Right atrium auricular region (tissue), 2 donors: ENCODE data around the gene DDX55. TPM values are rescaled to one million over a fixed set of nuclear protein-coding genes. Genes with fewer than 3 reads are reported as not detected.
"Not testable (repeated sequence)": the region's sequence is repeated elsewhere in the genome, so short reads cannot be mapped to it uniquely, and the experiment has no call there.

Source experiments
- DNase-seq: peaks from one replicate; pipeline ENCODE4 v3.0.0-alpha.2; 2019; ENCODE audit warnings: low spot score
- H3K27ac ChIP-seq, 2 donors: fragments of 200-600 bp; sonication (generic); 1 replicate in 1 of 2; 2 replicates in 1 of 2; pipeline ENCODE4 v1.5.1; 2016 to 2019
- H3K27me3 ChIP-seq, 2 donors: fragments of 200-600 bp; sonication (generic); one replicate each; pipeline versions ENCODE4 v1.5.1 to v1.6.0; 2017 to 2019
- H3K36me3 ChIP-seq: fragments of 200-600 bp; sonication (generic); one replicate; pipeline ENCODE4 v1.5.1; 2016
- H3K4me1 ChIP-seq, 2 donors: fragments of 200-600 bp; sonication (generic); one replicate each; pipeline versions ENCODE4 v1.5.1 to v1.6.0; 2017 to 2019
- H3K4me3 ChIP-seq, 2 donors: fragments of 200-600 bp; sonication (generic); 1 replicate in 1 of 2; 2 replicates in 1 of 2; pipeline ENCODE4 v1.5.1; 2017 to 2019; ENCODE audit warnings: mild to moderate bottlenecking in 1 of 2, moderate library complexity in 1 of 2
- H3K9me3 ChIP-seq, 2 donors: fragments of 200-600 bp; sonication (generic); one replicate each; pipeline ENCODE4 v1.5.1; 2019
- total RNA-seq, 2 donors: library from RNA; depleted of rRNA; stranded (reverse); fragments of >200 nt; gene quantifications; one replicate each; pipeline ENCODE4 v1.1.0, GENCODE V29; 2016
- TF ChIP-seq, protein P1 (sequence below), 2 donors: fragments of 200-600 bp; sonication (generic); IDR thresholded peaks; one replicate each; pipeline ENCODE4 v1.5.1; 2019; ENCODE audit warnings: antibody characterized with exemption in 2 of 2

The DDX55 gene
- total RNA-seq, 2 donors from 2014 or later, result 7.2 to 7.5 TPM

DNA sequence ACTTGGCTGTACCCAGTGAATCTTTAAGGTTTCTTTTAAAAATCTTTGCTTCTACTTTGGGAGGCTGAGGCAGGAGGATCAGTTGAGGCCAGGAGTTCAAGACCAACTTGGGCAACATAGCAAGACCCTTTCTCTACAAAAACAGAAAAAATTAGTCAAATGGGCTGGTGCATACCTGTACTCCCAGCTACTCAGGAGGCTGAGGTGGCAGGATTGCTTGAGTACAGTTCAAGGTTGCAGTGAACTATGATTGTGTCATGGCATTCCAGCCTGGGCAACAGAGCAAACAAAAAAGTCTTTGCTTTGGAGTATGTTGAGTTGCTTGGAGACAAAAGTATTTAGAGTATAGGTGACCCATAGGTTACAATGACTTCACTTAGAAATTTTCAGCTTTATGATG is 6.2 kb upstream of the DDX55 start:
- no peak overlapping the region for H3K4me3 ChIP-seq
- peaks cover 0 to 1% of the 10 kb centered on the region in 2 donors for H3K4me1 ChIP-seq
- no peaks in the 10 kb centered on the region for H3K27me3 ChIP-seq
- no peak for DNase-seq
- TF ChIP-seq, protein P1, sequence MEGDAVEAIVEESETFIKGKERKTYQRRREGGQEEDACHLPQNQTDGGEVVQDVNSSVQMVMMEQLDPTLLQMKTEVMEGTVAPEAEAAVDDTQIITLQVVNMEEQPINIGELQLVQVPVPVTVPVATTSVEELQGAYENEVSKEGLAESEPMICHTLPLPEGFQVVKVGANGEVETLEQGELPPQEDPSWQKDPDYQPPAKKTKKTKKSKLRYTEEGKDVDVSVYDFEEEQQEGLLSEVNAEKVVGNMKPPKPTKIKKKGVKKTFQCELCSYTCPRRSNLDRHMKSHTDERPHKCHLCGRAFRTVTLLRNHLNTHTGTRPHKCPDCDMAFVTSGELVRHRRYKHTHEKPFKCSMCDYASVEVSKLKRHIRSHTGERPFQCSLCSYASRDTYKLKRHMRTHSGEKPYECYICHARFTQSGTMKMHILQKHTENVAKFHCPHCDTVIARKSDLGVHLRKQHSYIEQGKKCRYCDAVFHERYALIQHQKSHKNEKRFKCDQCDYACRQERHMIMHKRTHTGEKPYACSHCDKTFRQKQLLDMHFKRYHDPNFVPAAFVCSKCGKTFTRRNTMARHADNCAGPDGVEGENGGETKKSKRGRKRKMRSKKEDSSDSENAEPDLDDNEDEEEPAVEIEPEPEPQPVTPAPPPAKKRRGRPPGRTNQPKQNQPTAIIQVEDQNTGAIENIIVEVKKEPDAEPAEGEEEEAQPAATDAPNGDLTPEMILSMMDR (IDR thresholded peaks at IDR 0.05), result no peak
- H3K27ac ChIP-seq, result no peak overlapping the region
- peaks cover 79% of the 10 kb centered on the region for H3K36me3 ChIP-seq
- no peaks in the 10 kb centered on the region for H3K9me3 ChIP-seq

DNA sequence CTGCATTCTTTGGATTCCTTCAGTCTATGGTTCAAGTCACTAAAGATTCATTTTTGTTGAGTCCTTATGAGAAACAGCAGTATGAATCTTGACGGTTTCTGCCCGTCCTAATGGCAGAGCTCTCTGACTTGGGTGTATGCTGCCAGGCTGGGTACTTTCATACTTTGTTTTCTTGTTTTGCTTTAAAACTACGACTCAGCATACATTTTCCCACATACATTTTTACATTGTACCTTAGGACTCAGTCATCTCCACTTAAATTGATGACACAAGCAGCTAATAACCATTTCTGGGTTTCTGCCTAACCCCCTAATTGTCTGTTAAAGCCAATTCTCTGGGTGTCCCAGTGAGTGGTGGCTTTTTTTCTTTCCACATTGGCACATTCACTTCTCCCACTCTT is 4.8 kb upstream of the DDX55 start:
- H3K36me3 ChIP-seq, result peaks cover 65% of the 10 kb centered on the region
- H3K4me3 ChIP-seq, result no peak overlapping the region

DNA sequence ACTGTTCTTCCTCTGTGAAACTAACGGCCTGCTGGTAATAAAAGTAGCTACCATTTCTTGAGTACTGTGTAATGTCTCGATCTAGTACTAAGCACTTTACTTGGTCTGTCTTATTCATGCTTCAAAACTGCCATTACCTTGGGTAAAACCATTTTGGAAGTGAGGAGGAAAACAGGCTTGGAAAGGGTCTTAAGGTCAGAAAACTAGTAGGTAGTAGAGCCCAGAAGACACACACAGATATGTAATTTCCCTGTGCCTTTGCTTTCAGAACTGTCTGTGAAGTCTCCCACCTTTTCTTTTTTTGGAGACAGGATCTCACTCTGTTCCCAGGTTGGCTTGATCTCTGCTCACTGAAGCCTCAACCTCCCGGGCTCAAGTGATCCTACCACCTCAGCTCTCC is 3.4 kb upstream of the DDX55 start:
- Histone ChIP-seq H3K36me3 (peaks cover 53% of the 10 kb centered on the region), H3K27me3 (no peaks in the 10 kb centered on the region), H3K4me3 (no peak overlapping the region), H3K27ac (no peak overlapping the region), H3K4me1 (peaks cover 0 to 17% of the 10 kb centered on the region in 2 donors), H3K9me3 (no peaks in the 10 kb centered on the region)
- TF ChIP-seq, protein P1 (IDR thresholded peaks at IDR 0.05), result no peak
- DNase-seq, result no peak

More for the DNA sequence above, 4.8 kb upstream of the DDX55 start:
- peaks cover 0 to 9% of the 10 kb centered on the region in 2 donors for H3K4me1 ChIP-seq
- H3K27ac ChIP-seq, result no peak overlapping the region
- no peaks in the 10 kb centered on the region for H3K27me3 ChIP-seq
- TF ChIP-seq, protein P1 (IDR thresholded peaks at IDR 0.05), result no peak
- no peaks in the 10 kb centered on the region for H3K9me3 ChIP-seq
- no peak for DNase-seq

DNA sequence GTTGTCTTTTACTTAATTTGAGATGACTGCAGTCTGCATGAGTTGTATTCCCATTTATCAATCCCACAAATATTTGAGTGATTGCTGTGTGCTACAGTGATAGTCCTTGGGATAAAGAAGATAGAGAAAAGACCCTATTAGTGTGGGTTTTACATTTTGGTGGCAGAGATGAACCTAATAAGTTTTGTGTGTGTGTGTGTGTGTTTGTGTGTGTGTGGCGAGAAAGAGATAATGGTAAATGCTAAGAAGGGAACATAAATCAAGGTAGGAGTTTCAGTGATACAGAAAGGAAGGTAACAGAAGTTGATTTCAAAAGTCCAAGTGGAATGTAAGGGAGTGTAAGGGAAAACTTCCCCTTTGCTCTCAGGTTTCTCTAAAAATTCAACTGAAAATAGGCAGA is 2.6 kb upstream of the DDX55 start:
- H3K27ac ChIP-seq, result no peak overlapping the region
- TF ChIP-seq, protein P1 (IDR thresholded peaks at IDR 0.05), result no peak
- peaks cover 46% of the 10 kb centered on the region for H3K36me3 ChIP-seq
- H3K9me3 ChIP-seq, result no peaks in the 10 kb centered on the region
- H3K4me3 ChIP-seq, result no peak overlapping the region
- DNase-seq, result no peak
- H3K4me1 ChIP-seq, result peaks cover 0 to 17% of the 10 kb centered on the region in 2 donors
- H3K27me3 ChIP-seq, result no peaks in the 10 kb centered on the region

DNA sequence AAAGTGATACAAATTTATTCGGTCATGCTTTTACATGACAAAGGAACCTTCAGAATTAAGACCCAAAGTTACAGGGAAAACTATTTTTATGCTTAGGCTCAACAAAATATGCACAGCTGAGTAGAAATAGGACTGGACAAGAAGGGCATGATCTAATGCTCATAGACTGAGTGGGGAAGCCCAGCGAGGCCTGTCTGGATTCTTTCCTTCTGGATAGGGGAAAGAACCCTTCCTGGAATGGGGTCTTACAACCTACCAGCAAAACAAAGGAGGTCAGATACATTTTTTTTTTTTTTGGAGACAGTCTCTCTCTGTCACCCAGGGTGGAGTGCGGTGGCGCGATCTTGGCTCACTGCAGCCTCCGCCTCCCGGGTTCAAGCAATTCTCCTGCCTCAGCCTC is 2.2 kb upstream of the DDX55 start:
- Histone ChIP-seq H3K27ac (no peak overlapping the region), H3K27me3 (no peaks in the 10 kb centered on the region), H3K9me3 (no peaks in the 10 kb centered on the region), H3K4me1 (peaks cover 0 to 17% of the 10 kb centered on the region in 2 donors), H3K36me3 (peaks cover 42% of the 10 kb centered on the region), H3K4me3 (no peak overlapping the region)
- no peak for DNase-seq
- TF ChIP-seq, protein P1 (IDR thresholded peaks at IDR 0.05), result no peak

DNA sequence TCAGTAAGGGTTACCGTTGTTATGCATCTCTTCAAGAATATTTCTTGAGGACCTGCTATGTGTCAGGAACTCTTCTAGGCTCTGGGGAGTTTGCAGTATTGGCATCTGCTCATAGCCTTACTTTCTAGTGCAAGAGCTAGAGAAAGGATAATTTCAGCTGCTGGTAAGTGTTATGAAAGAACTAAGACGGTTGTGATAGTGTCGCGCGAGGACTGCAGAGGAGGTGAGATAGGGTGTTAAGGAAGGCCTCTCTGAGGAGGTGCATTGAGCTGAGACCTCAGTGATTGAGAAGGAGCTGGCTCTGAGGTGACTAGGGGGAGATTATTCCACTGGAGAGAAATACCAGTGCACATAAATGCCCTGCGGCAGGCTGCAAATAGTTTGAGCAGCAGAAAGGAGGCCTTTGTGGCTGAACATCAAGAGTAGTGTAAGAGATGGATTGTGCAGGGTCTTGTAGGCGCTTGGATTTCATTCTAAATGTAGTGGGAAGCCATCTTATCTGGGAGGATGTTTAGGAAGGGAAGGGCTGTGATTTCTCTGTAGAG is 824 bp downstream of the DDX55 start:
- DNase-seq, result no peak
- peaks cover 0 to 17% of the 10 kb centered on the region in 2 donors for H3K4me1 ChIP-seq
- H3K36me3 ChIP-seq, result peaks cover 30% of the 10 kb centered on the region
- no peaks in the 10 kb centered on the region for H3K27me3 ChIP-seq
- H3K27ac ChIP-seq, result no peak overlapping the region
- H3K4me3 ChIP-seq, result peak overlapping the region; percentile 84
- TF ChIP-seq, protein P1 (IDR thresholded peaks at IDR 0.05), result no peak
- no peaks in the 10 kb centered on the region for H3K9me3 ChIP-seq

DNA sequence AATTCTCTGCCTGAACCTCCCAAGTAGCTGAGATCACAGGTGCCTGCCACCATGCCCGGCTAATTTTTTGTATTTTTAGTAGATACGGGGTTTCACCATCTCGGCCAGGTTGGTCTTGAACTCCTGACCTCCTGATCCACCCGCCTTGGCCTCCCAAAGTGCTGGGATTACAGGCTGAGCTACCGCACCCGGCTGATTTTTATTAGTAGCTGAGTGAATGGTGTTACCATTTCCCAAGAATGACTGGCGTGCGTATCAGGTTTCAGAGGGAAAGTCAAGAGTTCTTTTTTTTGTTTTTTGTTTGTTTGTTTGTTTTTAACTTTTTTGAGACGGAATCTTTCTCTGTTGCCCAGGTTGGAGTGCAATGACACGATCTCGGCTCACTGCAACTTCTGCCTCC is 1.6 kb downstream of the DDX55 start:
- Histone ChIP-seq H3K36me3 (peaks cover 29% of the 10 kb centered on the region), H3K4me1 (peaks cover 0 to 17% of the 10 kb centered on the region in 2 donors)
- H3K27me3 ChIP-seq, DNase-seq, H3K27ac ChIP-seq, H3K4me3 ChIP-seq, H3K9me3 ChIP-seq: not testable (repeated sequence)
